OCI-LY1 (cell line): ENCODE results near the gene WNT2B.

Experiments
- EZH2 ChIP-seq: fragments of 200-600 bp; sonication (generic), shearing (Covaris generic); IDR thresholded peaks from 2 replicates; pipeline ENCODE4 v1.8.0; 2017; ENCODE audit warnings: borderline replicate concordance, mixed run types, mild to moderate bottlenecking, antibody characterized with exemption, low read length, moderate library complexity, mixed read lengths
- TF ChIP-seq, protein P1 (sequence below): fragments of 200-600 bp; sonication (generic), shearing (Covaris generic); IDR thresholded peaks from 2 replicates; pipeline ENCODE4 v1.5.1; 2017; ENCODE audit warnings: mild to moderate bottlenecking, antibody characterized with exemption, low read length, moderate library complexity, mixed read lengths

DNA sequence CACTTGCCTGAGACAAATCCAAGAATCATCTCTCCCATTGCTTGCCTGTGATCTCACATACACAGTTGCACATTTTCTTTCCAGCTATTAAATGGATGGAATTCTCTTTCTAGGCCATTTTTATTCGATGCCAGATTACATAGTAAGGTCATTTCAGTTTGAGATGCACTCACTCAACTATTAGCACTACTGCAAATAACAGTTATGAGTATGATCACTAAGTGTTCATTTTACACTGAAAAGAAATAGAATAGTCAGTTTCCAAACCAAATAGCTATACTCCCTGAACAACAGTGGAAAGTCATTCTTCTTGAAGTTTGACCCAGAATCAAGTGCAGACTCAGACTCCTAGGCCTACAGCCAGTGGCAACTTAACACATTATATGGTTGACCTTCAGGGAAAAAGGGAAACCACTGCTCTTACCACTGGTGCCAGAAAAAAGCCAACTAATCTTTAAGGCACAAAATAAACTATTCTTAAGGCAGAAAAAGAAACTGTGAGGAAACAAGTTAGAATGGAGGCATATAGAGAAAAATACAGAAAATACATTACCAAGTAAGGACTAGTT, 31.5 kb downstream of the WNT2B start:
- TF ChIP-seq, protein P1, sequence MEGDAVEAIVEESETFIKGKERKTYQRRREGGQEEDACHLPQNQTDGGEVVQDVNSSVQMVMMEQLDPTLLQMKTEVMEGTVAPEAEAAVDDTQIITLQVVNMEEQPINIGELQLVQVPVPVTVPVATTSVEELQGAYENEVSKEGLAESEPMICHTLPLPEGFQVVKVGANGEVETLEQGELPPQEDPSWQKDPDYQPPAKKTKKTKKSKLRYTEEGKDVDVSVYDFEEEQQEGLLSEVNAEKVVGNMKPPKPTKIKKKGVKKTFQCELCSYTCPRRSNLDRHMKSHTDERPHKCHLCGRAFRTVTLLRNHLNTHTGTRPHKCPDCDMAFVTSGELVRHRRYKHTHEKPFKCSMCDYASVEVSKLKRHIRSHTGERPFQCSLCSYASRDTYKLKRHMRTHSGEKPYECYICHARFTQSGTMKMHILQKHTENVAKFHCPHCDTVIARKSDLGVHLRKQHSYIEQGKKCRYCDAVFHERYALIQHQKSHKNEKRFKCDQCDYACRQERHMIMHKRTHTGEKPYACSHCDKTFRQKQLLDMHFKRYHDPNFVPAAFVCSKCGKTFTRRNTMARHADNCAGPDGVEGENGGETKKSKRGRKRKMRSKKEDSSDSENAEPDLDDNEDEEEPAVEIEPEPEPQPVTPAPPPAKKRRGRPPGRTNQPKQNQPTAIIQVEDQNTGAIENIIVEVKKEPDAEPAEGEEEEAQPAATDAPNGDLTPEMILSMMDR, result no peak
- no peak for TF ChIP-seq EZH2
